Suppressor macrophage treated with lipopolysaccharide for 4 hours (primary cell): Measurements from ENCODE around the gene AGBL1.

ENCODE experiments used
- DNase-seq: peaks from one replicate; pipeline ENCODE4 v3.0.0-alpha.2; 2020

The AGBL1 gene

DNA sequence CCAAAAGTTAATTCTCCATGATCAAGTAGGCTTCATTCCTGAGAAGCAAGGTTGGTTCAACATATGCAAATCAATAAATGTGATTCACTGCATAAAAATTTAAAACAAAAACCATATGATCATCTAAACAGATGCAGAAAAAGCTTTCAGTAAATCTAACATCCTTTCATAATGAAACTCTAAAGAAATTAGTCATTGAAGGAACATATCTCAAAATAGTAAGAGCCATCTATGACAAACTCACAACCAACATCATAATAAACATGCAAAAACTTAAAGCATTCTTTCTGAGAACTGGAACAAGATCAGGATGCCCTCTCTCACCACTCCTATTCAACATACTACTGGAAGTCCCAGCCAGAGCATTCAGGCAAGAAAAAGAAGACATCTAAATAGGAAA, 254.1 kb downstream of the AGBL1 start:
- DNase-seq: no peak

DNA sequence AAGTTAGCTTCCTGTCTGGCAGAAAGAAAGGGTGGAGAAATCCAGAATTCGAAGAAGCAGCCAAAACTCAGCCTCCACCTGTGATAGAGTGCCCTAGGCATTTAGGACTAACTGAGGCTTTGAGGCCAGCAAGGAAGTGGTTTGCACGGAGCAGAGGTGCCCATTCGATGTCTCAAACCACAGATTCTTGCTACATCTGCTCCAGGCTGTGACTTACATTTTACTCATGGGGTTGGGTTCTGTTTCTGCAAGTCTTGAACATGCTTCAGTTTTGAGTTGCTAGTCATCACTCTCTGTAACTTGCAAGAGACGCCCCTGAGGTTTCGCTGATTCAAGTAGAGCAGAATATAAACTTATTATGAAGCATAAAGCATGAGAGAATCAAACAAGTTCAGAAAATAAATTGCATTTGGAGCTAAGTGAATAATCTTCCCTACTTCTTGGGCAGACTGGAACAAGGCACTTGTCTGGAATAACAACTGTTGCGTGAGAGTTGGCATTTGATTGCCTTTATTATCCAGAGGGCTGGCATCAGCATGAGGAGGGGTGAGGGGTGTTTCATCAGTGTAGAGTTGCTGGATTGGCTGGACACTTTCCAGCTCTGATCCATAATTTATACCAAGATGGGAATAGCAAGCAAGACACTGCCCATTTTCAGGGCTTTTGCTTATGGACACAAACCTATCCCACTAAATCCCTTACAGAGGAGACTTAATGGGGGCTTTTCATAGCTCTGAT, 256.5 kb downstream of the AGBL1 start:
- DNase-seq: no peak

DNA sequence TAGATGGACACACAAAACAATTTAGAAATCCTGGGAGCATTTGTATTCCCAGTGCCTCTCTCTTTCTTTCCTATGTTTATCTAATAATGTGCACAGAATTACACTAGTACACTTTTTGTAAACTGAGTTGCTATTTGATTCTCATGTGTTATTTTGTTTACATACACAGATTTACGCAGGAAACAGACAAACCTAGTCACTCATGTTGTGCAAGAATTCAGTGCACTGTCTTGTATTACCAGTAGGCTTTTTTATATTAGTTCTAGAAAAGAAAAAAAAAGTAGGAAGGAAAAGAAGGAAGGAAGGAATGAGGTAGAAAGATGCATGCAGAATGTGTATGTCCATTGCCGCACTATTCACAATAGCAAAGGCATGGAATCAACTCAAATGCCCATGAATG, 257.4 kb downstream of the AGBL1 start:
- no peak for DNase-seq

DNA sequence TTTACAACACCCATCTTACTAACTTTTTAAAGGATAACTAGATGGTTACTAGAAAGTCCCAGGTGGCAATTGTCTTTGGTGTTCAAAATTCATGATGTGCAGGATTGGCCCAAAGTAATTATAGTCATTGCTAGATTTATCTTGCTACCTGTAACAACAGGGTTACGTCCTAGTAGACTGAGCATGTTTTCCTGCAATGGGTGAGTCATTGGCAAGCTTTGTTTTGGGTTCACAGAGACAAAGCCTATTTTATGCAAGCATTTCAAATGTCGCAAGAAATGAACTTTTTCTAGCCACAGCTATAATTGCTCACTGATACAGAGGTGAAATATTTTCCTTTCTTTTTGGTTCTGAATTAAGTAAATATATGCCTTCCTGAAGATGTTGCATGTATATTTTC, 267.6 kb downstream of the AGBL1 start:
- no peak for DNase-seq

DNA sequence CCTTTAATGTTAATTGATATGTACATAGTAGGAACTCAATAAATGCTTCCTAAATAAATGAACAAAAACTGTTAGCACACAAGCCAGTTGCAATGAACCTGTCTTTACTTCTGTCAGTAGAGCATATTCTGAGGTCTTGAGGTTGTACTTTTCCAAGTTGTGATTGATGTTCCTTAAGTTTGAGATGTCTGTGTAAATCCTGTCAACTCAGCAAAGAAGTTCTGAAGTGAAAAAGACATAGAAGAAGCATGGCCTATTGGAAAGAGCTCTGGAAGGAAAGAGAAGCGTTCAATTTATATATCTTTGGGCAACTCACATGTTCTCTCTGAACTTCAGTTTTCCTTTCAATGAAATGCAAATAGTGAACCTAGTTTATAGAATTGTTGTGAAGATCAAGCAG, 269.9 kb downstream of the AGBL1 start:
- no peak for DNase-seq

- DNase-seq: no peak
Observed at GRCh38 chr15:86353213-86353612, 273.5 kb downstream of the AGBL1 start.

DNA sequence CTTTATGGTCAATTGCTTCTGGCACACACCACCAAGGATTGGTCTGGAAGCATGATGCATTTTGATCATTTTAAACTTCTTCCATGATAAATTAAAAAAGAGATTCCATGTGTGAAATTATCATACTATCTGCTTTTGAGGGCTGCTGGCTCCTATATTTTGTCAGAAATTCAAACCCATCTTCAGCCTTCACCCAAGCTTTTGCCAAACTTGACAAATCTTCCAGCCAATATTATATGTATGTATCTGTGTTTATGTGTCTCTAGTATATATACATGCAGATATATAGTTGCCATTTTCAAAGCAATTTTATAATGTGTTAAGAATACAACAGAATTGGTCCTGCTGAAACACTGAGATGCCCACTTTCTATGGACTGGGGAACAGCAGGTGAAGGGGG, 275.7 kb downstream of the AGBL1 start:
- DNase-seq: no peak

DNA sequence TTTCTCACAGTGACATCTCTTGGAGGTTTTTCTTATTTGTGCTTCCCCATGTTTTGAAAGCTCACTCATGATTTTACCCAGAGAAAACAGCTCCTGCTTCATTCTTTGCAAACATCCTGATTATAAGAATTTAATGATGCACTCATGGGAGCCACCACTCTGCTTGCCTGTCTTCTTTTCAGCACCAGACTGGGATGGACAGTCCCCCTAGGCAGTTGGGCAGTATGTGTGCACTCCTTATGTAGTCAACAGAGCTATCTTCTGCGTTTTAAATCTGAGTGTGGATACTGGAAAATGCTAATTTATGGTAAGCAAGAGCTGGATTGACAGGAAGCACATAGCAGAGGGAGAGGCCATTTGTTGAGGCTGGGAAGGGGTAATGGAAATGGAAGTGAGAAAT, 276.1 kb downstream of the AGBL1 start:
- DNase-seq: no peak

GRCh38 chr15:86362555-86362954, 282.9 kb downstream of the AGBL1 start:
- no peak for DNase-seq

GRCh38 chr15:86373147-86373546, 293.5 kb downstream of the AGBL1 start:
- no peak for DNase-seq

- no peak for DNase-seq
Observed at GRCh38 chr15:86375733-86376280, 296.1 kb downstream of the AGBL1 start.

DNA sequence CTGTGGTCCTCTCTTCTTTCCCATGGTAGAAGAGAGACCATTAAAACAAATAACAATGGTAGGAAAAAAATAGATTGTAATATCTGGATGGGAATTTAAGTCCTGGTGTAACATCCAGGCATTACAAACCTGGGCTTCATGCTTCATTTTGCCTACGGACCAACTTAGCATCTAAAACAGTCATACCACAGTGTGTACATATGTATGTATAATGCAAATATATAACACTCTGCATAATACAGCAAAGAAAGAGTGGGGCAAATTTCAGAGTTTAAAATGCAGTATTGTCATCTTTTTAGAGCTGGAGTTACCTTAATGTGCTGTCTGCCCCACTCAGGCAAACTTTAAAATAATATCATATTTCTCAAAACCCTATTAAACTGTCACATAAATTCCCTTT, 298.2 kb downstream of the AGBL1 start:
- DNase-seq: no peak

- DNase-seq: no peak
Observed at GRCh38 chr15:86382341-86382740, 302.7 kb downstream of the AGBL1 start.

- no peak for DNase-seq
Observed at GRCh38 chr15:86383611-86384010, 303.9 kb downstream of the AGBL1 start.

DNA sequence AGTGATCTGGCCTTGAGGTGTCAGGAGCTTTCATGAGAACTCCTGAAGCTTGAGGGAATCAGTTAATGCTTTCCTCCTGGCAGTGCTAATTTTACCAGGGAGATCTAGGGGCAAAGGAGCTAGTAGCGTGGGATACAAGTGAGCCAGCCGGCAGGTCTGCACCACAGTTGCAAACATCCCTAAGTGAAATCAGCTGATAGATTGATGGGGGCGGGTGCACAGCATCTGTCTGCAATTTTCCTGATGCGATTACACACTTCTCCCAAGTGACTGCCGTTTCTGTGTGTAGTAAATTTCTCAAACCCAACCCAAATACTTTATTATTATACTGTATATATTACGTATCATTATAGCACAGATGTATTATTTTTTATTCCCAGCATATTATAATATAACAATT, 304.5 kb downstream of the AGBL1 start:
- no peak for DNase-seq

- DNase-seq: no peak
Observed at GRCh38 chr15:86392296-86392695, 312.6 kb downstream of the AGBL1 start.

- no peak for DNase-seq
Observed at GRCh38 chr15:86392874-86393273, 313.2 kb downstream of the AGBL1 start.

DNA sequence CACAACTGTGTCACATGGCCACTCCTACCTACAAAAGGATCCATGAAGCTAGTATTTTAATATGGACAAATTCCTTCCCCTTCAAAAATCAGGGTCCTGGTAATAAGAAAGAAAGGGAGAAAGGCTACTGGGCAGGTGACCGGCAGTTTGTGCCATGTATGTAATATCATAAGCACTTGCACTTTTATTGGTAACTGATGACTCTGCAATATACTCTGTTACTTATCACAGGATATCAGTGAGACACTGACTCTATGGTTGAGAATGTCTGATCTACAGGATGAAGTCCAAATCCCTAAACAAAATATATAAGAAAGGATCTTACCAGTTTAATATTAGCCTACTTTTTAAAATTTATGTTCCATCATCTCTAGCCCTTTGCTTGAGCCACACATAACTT, 315.2 kb downstream of the AGBL1 start:
- DNase-seq: no peak

DNA sequence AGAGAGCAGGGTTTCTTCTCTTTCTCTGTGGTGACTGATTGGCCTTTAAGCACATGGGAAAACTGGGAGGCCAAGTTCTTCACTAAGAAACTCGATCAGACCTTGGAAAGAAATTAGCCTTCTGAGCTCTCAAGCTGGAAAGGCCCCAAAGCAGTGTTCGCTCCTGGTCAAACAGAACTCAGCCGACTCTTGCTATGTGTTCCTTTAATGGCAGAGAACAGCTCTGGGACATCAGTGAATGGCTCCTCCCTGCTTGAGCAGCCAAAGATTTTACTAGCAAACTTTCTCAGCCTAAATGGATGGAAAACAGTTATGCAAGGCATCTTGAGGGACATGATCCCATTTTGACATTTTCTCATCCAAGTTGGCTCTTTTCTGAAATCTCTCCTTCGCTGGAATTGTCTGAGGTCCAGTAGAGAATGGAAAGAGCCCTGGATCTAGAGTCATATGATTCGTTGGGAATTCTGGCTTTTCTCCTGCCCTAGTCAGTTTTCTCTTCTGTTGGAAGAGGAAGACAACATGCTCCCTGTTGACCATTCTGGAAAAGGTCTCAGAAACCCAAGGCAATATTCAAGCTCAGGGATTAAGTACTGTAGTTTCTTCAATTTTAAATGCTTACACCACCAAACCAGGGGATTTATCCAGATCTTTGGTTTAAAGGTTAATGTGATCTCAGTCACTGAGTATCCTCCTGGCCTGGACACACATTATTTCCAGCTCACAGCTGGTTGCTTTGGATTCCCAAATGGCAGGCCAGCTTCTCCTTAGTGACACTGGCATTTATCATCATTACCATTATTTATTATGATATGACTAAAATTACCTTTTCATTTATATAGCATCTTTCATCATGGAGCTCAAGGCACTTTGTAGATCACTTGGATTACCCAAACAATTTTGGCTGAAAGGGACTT, 319.6 kb downstream of the AGBL1 start:
- no peak for DNase-seq

DNA sequence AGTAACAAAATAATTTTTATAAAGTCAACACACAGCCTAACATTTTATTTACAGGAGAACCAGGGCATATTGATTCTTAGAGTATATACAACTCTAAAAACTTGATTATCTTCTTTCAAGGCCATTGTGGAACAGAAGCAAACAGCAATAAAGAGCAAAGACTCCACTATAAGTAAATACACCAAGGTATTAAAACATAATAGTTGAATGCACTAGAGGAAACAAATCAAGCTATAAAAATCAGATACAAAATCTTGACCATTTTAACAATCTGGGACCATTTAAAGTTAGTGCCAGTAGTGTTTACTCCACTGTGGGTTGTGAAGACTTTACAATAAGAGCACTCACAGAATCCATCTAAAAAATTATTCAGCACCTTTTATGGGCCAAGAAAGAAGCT, 323.6 kb downstream of the AGBL1 start:
- no peak for DNase-seq

DNA sequence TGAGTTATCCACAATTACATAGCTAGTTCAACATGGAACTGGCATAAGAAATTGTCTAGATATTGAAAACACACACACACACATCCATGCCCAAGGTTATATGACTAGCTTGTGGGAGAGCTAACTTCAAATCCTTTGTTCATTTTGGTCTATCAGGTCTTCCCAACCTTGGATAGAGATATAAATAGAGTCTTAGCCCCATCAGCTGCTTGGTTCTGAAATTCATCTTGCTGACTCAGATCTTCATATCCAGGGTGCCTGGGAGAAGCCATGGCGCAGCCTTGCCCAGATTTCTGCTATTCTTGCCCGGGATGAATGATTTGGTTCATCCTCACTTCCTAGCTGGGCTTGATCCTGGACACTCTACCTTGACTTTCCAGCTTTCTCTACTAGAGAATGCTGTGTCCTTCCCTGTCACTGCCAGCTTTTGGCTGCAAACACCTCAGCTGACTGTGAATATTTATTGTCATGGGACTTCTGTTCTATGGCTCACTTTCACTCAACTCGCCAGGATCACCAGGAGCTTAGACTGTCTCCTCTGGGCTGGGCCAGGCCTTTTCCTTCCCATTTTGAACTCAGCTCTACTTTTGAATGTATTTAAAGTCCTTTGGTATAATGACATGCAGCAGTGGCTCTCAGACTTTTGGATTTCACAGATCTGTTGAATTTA, 324.4 kb downstream of the AGBL1 start:
- no peak for DNase-seq

- DNase-seq: no peak
Observed at GRCh38 chr15:86408261-86408660, 328.6 kb downstream of the AGBL1 start.

- no peak for DNase-seq
Observed at GRCh38 chr15:86411916-86412315, 332.2 kb downstream of the AGBL1 start.

GRCh38 chr15:86413191-86413590, 333.5 kb downstream of the AGBL1 start:
- no peak for DNase-seq
